Gastrocnemius medialis (tissue), 4 donors: ENCODE data around the gene RUSF1. TPM values are rescaled to one million over a fixed set of nuclear protein-coding genes. Genes with fewer than 3 reads are reported as not detected.
"Not testable (repeated sequence)": the region's sequence is repeated elsewhere in the genome, so short reads cannot be mapped to it uniquely, and the experiment has no call there.

ENCODE experiments used
- ATAC-seq, 2 donors: fragments of 150-250 bp; one replicate each; pipeline ENCODE4 v1.9.1; 2016
- DNase-seq, 2 donors: peaks; one replicate each; pipeline ENCODE4 v3.0.0-alpha.2; 2019
- H3K27ac ChIP-seq, 4 donors: fragments of 200-600 bp; sonication (generic); 1 replicate in 1 of 4; 2 replicates in 3 of 4; pipeline ENCODE4 v1.5.1; 2016 to 2018; ENCODE audit warnings: mild to moderate bottlenecking in 2 of 4, moderate library complexity in 1 of 4
- H3K27me3 ChIP-seq, 3 donors: fragments of 200-600 bp; sonication (generic) in 2 of 3; 1 replicate in 1 of 3; 2 replicates in 2 of 3; pipeline versions ENCODE4 v1.5.1 to v1.6.0; 2016 to 2019; ENCODE audit warnings: mild to moderate bottlenecking in 1 of 3, moderate library complexity in 1 of 3
- H3K36me3 ChIP-seq, 2 donors: fragments of 200-600 bp; sonication (generic) in 1 of 2; one replicate each; pipeline ENCODE4 v1.5.1; 2017 to 2018
- H3K4me1 ChIP-seq, 2 donors: fragments of 200-600 bp; sonication (generic) in 1 of 2; one replicate each; pipeline ENCODE4 v1.5.1; 2016 to 2017; ENCODE audit warnings: mild to moderate bottlenecking in 2 of 2
- H3K4me3 ChIP-seq, 4 donors: fragments of 200-600 bp; sonication (generic) in 3 of 4; 1 replicate in 1 of 4; 2 replicates in 3 of 4; pipeline ENCODE4 v1.5.1; 2016 to 2019; ENCODE audit warnings: mild to moderate bottlenecking in 2 of 4
- H3K9me3 ChIP-seq, 3 donors: fragments of 200-600 bp; sonication (generic) in 2 of 3; 1 replicate in 1 of 3; 2 replicates in 2 of 3; pipeline ENCODE4 v1.5.1; 2016 to 2019
- POLR2A ChIP-seq, 2 donors: fragments of 450-650 bp; IDR thresholded peaks; one replicate each; pipeline ENCODE4 v1.6.1; 2017; ENCODE audit warnings: antibody characterized with exemption in 2 of 2, mild to moderate bottlenecking in 2 of 2, moderate library complexity in 2 of 2
- in situ Hi-C, 4 donors: fragments of 200-750 bp; cut with MboI; loops; one replicate each; pipeline versions ENCODE4 v1.15.0 to v1.8.0; 2017; ENCODE audit warnings: low sequenced_read_pairs in 4 of 4
- intact Hi-C: fragments of 100-400 bp; cut with DNase I; formaldehyde crosslinking; loops from one replicate; pipeline ENCODE4 v1.15.1; 2023; ENCODE audit warnings: low total_unique reads
- total RNA-seq, 4 donors: library from RNA; depleted of rRNA; stranded (reverse); fragments of >200 nt; gene quantifications; one replicate each; pipeline versions ENCODE4 v1.1.0 to v1.2.3, GENCODE V29; 2016
- TF ChIP-seq, protein P1 (sequence below), 5 experiments: fragments of 450-650 bp in 3 of 5; fragments of 200-600 bp in 2 of 5; sonication (generic) in 2 of 5; IDR thresholded peaks in 4 of 5; conservative IDR thresholded peaks in 1 of 5; 1 replicate in 4 of 5; 2 replicates in 1 of 5; pipeline ENCODE4 v1.5.1; 2016 to 2019; ENCODE audit warnings: antibody characterized with exemption in 5 of 5, mild to moderate bottlenecking in 3 of 5, moderate library complexity in 3 of 5

The RUSF1 gene
- total RNA-seq: 10 to 100 TPM in 1 of 4 donors, 1 to 10 TPM in 3; 6.7 to 15.1 (median 8.5) TPM

DNA sequence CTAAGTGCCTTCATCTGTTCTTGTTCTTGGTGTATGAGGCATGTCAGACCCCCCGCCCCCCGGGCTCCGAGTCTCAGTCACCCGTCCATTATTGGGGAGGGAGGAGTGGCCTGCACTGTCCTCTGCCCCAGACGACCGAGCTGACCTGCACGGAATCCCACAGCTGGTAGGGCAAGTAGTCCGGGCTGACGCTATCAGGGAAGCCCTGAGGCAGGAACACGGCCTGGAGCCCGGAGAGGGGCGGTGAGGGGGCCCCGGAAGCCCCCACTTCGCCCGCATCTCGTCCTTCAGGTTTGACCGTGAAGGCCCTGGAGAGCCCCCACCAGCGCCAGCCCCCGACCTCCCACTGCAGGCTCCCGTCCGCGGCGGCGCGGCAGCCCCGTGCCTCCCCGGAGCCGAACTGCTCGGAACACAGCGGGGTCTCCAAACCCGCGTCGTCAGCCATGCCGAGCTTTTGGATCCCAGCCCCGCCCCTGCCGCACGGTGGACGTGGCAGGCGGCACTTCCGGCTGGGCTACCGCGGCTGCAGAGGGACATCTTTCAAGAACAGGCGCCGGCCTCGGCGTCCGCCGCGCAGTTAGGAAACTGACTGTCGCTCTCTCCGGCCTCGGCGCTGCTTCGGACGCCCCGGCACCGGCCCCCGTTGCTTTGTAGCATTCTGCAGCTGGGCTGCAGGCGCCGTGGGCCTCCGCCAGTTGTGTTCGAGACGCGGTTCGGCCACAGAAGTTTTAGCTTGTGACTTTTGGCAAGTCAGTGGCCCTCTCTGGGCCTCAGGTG is at the start of gene RUSF1:
TSS of gene RUSF1 (minus strand) at position 463 of the 777 bp plus-strand sequence. CDS start at position 445, 18 bp downstream.
- peak within 1 kb of the TSS; percentile 88 to 93 (median 91) for H3K27ac ChIP-seq
- DNase-seq (peak; percentile 86 to 88), ATAC-seq (peak; percentile 94 to 95)
- H3K27me3 ChIP-seq: no peaks in the 10 kb centered on the region
- in situ Hi-C loops: loop anchor here in 3 of 4 donors (10.0 to 25.0 kb wide), 4 partner anchors 53 to 379 kb away; partner anchors contain the start of genes ZNF267 (in 2 of the 3) and ARMC5 (in 1 of the 3)
- TF ChIP-seq, protein P1, sequence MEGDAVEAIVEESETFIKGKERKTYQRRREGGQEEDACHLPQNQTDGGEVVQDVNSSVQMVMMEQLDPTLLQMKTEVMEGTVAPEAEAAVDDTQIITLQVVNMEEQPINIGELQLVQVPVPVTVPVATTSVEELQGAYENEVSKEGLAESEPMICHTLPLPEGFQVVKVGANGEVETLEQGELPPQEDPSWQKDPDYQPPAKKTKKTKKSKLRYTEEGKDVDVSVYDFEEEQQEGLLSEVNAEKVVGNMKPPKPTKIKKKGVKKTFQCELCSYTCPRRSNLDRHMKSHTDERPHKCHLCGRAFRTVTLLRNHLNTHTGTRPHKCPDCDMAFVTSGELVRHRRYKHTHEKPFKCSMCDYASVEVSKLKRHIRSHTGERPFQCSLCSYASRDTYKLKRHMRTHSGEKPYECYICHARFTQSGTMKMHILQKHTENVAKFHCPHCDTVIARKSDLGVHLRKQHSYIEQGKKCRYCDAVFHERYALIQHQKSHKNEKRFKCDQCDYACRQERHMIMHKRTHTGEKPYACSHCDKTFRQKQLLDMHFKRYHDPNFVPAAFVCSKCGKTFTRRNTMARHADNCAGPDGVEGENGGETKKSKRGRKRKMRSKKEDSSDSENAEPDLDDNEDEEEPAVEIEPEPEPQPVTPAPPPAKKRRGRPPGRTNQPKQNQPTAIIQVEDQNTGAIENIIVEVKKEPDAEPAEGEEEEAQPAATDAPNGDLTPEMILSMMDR (IDR thresholded peaks at IDR 0.05 in 4 of 5, conservative IDR thresholded peaks at IDR 0.05 in 1 of 5): peak in 1 of 5 experiments; percentile 12
- TF ChIP-seq POLR2A (IDR thresholded peaks at IDR 0.05): peak; percentile 86 to 89
- no peaks in the 10 kb centered on the region for H3K36me3 ChIP-seq
- intact Hi-C loops: loop anchor here (1.0 to 10.0 kb wide), 4 partner anchors 35 to 367 kb away; partner anchors contain the start of genes ARMC5, TGFB1I1 and ZNF267
- H3K4me1 ChIP-seq: peaks cover 24 to 28% of the 10 kb centered on the region in 2 donors
- H3K9me3 ChIP-seq: no peaks in the 10 kb centered on the region
- peak within 1 kb of the TSS; percentile 74 to 98 (median 87) for H3K4me3 ChIP-seq

DNA sequence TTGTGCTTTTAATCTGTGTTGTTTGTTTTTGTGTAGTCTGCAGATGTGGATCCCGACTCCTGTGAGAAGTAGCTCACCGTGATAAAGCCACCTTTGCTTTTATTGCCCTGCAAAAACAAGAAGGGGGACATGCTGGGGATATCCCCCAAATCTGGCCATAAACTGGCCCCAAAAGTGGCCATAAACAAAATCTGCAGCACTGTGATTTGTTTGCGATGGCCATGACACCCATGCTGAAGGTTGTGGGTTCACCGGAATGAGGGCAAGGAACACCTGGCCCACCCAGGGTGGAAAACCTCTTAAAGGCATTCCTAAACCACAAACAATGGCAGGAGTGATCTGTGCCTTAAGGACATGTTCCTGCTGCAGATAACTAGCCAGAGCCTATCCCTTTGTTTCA is 34.6 kb upstream of the RUSF1 start:
- Histone ChIP-seq H3K4me1 (no peaks in the 10 kb centered on the region), H3K36me3 (no peaks in the 10 kb centered on the region), H3K9me3 (no peaks in the 10 kb centered on the region), H3K4me3 (no peak overlapping the region), H3K27ac (no peak overlapping the region), H3K27me3 (peaks cover 16 to 22% (median 20%) of the 10 kb centered on the region in 3 donors)
- intact Hi-C loops (no loop called here), in situ Hi-C loops (no loop called here)
- ATAC-seq (no peak), DNase-seq (no peak)
- TF ChIP-seq, protein P1 (IDR thresholded peaks at IDR 0.05 in 4 of 5, conservative IDR thresholded peaks at IDR 0.05 in 1 of 5): no peak
- TF ChIP-seq POLR2A (IDR thresholded peaks at IDR 0.05): no peak

GRCh38 chr16:31539762-31540161 is 31.6 kb upstream of the RUSF1 start:
- intact Hi-C loops, H3K4me1 ChIP-seq, ATAC-seq, H3K27ac ChIP-seq, H3K9me3 ChIP-seq, H3K36me3 ChIP-seq, in situ Hi-C loops, H3K4me3 ChIP-seq, DNase-seq: not testable (repeated sequence)
- H3K27me3 ChIP-seq: peaks cover 30 to 36% (median 30%) of the 10 kb centered on the region in 3 donors

GRCh38 chr16:31538243-31538598 is 30.0 kb upstream of the RUSF1 start:
- H3K9me3 ChIP-seq, ATAC-seq, H3K4me1 ChIP-seq, in situ Hi-C loops, H3K4me3 ChIP-seq, intact Hi-C loops, H3K36me3 ChIP-seq, H3K27ac ChIP-seq, DNase-seq: not testable (repeated sequence)
- peaks cover 32 to 37% (median 36%) of the 10 kb centered on the region in 3 donors for H3K27me3 ChIP-seq

DNA sequence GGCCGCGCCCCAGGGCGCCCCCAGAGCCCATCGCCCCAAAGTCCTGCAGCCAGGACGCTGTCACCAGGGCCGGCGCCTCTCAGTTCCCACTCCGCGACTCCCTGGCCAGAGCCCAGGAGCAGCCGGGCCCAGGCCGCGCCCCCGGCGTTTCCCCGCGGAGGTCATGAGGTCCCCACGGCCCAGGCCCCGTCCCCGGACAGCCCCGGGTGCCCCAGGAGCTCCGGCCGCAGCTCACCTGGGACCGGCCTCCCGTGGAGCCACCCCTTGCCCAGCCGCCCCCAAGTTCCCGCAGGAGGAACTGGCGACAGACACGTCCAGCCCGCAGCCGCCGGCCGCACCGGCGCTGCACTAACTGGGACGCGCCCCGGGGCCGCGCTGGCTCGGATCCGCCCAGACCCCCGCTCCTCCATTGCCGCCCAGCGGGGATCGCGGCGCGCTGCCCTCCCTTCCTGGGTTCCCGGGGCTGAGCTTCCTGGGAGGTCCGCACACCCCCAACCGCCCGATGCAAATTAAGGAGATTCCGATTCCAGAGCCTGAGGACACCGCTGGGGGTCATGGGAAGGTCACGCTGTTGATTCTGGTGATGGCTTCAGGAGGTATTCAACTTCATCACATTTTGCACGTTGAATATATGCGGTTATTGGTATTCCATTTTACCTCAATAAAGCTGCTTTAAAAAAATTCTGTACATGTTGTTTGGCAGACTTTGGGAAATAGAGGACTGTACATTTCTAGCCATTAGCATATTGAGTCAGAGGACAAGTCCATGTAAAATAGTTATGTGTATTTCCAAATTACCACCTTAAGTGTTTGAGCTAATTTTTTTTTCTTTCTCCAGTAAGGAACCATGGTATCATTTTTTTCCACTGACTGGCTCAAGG is 29.4 kb upstream of the RUSF1 start:
- no peaks in the 10 kb centered on the region for H3K9me3 ChIP-seq
- no peak for ATAC-seq
- no peaks in the 10 kb centered on the region for H3K36me3 ChIP-seq
- no peak overlapping the region for H3K27ac ChIP-seq
- in situ Hi-C loops: no loop called here
- H3K4me3 ChIP-seq: peak overlapping the region in 3 of 4 donors; percentile 15 to 34 (median 33)
- TF ChIP-seq, protein P1 (IDR thresholded peaks at IDR 0.05 in 4 of 5, conservative IDR thresholded peaks at IDR 0.05 in 1 of 5): no peak
- TF ChIP-seq POLR2A (IDR thresholded peaks at IDR 0.05): no peak
- peaks cover 32 to 38% (median 36%) of the 10 kb centered on the region in 3 donors for H3K27me3 ChIP-seq
- no peaks in the 10 kb centered on the region for H3K4me1 ChIP-seq
- DNase-seq: no peak
- intact Hi-C loops: no loop called here
